Measurements from ENCODE around the gene CT45A2.
"Not testable (repeated sequence)": the region's sequence is repeated elsewhere in the genome, so short reads cannot be mapped to it uniquely, and the experiment has no call there.

DNA sequence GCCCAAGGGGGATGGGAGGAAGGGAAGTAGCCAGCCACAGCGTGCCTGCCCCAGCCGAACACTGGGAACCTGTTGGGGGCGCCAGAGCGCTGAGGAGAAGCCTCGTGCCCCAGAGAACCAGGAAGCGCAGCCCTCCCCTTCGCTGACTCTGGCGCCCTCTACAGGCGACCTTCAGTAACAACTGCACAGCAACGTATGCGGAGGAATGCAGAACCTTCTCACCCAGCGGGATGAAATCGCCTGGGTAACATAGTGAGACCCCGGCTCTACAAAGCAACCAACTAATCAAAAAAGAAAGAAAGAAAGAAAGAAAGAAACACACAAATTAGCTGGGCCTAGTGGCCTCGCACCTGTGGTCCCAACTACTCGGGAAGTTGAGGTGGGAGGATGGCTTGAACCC, 17.1 kb downstream of the CT45A2 start, which contains the start of gene CT45A6:
- TF ChIP-seq, protein P1, sequence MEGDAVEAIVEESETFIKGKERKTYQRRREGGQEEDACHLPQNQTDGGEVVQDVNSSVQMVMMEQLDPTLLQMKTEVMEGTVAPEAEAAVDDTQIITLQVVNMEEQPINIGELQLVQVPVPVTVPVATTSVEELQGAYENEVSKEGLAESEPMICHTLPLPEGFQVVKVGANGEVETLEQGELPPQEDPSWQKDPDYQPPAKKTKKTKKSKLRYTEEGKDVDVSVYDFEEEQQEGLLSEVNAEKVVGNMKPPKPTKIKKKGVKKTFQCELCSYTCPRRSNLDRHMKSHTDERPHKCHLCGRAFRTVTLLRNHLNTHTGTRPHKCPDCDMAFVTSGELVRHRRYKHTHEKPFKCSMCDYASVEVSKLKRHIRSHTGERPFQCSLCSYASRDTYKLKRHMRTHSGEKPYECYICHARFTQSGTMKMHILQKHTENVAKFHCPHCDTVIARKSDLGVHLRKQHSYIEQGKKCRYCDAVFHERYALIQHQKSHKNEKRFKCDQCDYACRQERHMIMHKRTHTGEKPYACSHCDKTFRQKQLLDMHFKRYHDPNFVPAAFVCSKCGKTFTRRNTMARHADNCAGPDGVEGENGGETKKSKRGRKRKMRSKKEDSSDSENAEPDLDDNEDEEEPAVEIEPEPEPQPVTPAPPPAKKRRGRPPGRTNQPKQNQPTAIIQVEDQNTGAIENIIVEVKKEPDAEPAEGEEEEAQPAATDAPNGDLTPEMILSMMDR (IDR thresholded peaks at IDR 0.05; ENCODE audit: low read depth, low read length) = not testable (repeated sequence)
- not testable (repeated sequence) for TF ChIP-seq EZH2phosphoT487 (IDR thresholded peaks at IDR 0.05; ENCODE audit: low read depth)
